GM12872 (cell line): Measurements from ENCODE around the gene XPO6.

Source experiments
- TF ChIP-seq, protein P1 (sequence below): IDR thresholded peaks from 3 replicates; pipeline ENCODE4 v1.5.1; 2011; ENCODE audit warnings: low read depth, mild to moderate bottlenecking, low read length, moderate library complexity; ENCODE audit not compliant: insufficient read depth

Gene XPO6

DNA sequence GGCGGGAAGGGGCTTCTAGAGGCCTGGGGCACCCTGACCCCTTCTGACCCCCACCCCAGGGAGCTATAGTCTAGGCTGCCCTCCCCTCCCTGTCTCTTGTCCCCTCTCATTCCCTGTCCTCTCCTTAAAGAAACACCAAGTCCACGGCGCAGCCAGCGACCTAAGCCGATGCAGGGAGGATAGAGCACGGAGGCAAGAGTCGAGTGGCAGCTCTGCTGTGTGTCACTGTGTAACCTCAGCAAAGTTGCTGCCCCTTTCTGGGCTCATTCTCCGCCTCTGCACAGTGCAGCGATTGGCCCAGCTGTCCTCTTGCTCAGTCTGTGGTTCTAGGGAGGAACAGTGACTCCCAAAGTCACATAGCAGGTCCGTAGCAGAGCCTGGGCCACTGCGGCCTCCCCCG is 44.1 kb upstream of the XPO6 start:
- TF ChIP-seq, protein P1, sequence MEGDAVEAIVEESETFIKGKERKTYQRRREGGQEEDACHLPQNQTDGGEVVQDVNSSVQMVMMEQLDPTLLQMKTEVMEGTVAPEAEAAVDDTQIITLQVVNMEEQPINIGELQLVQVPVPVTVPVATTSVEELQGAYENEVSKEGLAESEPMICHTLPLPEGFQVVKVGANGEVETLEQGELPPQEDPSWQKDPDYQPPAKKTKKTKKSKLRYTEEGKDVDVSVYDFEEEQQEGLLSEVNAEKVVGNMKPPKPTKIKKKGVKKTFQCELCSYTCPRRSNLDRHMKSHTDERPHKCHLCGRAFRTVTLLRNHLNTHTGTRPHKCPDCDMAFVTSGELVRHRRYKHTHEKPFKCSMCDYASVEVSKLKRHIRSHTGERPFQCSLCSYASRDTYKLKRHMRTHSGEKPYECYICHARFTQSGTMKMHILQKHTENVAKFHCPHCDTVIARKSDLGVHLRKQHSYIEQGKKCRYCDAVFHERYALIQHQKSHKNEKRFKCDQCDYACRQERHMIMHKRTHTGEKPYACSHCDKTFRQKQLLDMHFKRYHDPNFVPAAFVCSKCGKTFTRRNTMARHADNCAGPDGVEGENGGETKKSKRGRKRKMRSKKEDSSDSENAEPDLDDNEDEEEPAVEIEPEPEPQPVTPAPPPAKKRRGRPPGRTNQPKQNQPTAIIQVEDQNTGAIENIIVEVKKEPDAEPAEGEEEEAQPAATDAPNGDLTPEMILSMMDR = no peak

DNA sequence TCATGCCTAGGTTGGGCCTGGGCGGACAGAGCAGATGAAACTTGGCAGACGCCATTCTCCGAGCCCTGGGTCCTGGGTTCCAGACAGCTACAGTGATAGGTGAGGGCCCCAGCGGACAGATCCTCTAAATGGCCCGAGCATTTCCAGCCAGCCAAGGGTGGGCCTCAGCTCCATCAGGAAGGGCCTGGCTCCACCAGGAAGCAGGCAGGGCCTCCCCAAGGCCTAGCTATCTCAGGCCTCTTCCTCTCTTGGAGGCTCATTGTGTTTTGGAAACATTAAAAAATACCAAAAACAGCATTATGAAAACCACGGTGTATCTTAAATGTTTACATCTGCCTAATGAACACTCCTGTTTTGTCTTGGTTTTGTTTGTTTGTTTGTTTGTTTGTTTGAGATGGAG is 42.4 kb upstream of the XPO6 start:
- TF ChIP-seq, protein P1 = no peak

DNA sequence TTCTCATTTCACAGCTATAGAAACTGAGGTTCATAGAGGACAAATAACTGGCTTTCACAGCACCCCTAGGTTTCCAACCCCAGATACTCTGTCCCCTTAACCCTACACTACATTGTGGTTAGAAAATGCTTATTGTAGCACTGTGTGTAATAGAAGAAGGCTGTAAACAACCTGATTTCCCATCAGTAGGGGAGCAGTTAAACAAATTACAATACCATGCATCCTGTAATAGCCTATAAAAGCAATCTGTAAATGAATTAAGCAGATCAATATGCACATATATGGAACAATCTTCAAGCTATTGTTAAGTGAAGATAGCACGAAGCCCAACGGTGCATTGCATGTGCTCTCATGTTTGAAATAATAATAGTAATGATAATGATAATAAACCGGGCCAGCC is 39.2 kb upstream of the XPO6 start:
- TF ChIP-seq, protein P1 = no peak

DNA sequence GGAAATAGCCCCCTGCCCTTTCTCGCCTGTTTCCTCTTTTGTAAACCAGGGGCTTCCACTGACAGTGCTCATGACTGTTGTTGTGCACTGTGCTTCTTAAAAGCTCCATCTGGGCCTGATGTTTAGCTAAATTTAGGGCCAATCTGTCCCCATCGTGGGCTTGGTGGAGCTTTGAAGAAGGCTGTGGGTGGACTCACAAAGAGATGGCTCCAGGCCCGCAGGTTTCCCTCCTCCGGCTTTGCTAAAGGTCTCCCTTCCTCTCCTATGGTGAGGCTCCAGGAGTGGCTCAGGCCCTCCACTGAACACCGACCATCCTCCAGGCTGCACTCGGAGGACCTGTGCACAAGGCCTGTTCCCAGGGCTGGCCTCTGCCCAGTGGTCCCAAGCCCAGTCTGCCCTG is 30.2 kb upstream of the XPO6 start:
- TF ChIP-seq, protein P1 = no peak

DNA sequence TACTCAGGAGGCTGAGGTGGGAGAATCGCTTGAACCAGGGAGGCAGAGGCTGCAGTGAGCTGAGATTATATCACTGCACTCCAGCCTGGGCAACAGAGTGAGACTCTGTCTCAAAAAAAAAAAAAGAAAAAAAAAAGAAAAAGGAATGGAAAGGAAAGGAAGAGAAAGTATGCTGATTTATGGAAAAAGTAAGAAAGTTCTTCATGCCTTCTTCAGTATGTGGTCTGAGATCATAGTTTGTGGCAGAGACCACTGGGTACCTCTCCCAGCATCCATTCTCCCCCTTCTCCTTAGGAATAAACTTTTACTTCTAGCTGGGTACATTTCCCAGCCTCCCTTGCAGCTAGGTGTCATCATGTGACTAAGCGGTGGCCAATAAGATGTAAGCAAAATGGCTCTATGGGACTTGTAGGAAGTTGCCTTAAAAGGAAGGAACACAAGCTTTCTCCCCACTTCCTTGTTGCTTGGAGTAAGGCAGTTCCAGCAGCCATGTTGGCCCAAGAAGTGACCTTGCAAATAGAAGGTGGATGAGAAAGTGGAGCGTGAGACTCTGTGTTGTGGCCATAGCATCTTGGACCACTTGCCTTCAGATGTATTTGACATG is 26.1 kb upstream of the XPO6 start:
- TF ChIP-seq, protein P1 = no peak

DNA sequence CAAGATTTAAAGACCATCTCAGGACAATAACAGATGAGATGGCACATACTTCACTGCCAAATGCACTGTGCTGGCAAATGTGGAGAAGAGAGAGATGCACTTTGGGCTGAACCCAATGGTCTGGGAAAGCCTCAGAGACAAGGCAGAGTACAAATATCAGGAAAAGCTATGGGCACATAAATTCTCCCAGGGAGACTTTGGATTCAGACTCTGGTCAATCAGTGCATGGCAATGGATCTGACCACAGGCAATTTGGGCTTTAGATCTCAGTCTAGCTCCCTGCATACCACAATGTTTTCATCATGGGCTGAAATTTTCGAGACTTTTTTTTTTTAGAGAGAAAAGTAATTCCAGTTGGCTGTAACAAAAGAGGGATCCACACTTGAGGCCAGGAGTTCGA is 20.0 kb upstream of the XPO6 start:
- TF ChIP-seq, protein P1 = no peak

DNA sequence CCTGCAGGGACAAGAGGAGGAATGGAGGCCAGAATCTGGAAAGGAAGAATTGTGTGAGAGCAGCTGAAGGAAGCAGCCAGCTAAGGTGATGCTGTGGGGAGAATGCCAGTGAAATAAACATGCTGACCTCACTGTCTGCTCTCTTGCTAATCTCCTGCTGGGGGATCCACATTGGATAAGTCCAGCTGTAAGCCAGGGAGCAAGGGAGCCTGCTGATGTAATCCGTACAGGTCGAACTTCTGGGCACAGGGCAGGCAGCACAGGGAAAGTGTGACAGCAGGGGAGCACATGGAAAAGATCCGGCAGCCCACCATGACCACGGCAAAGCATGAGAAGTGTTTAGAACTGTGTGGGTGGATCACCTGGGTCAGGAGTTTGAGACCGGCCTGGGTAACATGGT is 7.5 kb upstream of the XPO6 start:
- TF ChIP-seq, protein P1 = no peak
